Activated CD4-positive, alpha-beta T cell treated with anti-CD3 and anti-CD28 coated beads, Interleukin-2, Interleukin-6, amounts not matched to agents 100 ng/mL and 50 ng/mL, durations not matched to agents 16 hours and 8 hours (primary cell): ENCODE results near the gene FILIP1L.

Experiments used
- DNase-seq: peaks from one replicate; pipeline ENCODE4 v3.0.0-alpha.2; 2020

FILIP1L gene

DNA sequence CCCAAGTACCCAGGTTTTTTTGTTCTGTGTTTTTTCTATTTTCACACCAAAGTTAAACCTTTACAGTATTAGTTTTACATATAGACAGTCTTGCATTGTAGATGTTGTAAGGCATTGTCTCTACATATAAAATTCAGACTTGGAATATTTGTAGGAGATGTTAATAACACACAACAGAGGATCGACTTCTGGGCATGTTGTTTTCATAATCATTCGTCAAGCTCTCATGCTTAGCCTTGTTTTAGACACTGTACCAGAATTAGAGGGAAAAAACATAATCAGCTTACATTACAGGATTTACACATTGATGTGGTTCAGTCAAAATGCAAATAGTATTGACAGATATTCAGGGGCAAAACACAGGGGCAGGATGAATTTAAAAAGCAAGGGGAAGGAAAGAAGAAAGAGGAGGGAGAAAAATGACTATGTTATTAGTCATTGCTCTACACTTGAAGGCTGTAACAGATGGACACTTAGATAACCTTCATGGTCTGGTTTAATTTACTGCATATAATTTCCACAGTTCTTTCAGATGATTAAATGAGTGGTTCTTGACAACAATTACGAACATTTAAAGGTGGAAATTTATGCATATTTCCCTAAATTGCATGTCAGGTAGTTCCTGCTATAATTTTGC lies 289.2 kb downstream of the FILIP1L start:
- DNase-seq: peak; percentile 36

DNA sequence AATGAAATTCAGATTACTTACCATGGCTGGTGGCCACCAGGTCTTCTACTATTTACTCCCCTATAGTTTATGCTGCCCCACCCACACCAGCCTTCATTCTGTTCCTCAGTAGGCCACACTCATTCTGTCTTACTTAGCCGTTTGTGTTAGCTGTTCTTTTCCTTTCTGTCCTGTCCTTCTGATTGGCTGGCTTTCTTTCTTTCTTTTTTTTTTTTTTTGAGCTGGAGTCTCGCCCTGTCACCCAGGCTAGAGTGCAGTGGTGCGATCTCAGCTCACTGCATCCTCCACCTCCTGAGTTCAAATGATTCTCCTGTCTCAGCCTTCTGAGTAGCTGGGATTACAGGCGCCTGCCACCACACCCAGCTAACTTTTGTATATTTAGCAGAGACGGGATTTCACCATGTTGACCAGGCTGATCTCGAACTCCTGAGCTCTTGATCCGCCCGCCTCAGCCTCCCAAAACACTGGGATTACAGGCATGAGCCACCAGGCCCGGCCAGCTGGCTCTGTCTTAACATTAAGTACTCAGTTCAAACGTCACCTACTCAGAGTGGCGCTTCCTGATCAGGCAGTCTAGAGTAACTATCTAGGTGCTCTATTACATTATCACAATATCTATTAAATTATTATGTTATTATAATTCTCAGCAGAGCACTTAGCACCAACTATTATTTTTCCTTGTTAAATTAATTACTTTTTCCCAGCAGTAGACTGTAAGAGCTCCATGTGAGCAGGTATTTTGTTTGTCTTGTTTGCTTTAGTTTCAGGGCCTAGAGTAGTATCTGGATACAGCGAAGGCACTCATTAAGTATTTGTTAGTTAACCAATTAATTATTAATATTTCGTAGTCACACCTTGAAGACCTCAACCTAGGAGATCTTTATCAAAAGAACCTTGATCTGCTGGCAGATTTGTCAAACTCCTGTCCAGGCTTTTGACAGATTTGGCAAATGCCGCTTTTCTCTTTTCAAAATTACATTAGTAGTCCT lies 290.3 kb downstream of the FILIP1L start:
- DNase-seq: no peak

DNA sequence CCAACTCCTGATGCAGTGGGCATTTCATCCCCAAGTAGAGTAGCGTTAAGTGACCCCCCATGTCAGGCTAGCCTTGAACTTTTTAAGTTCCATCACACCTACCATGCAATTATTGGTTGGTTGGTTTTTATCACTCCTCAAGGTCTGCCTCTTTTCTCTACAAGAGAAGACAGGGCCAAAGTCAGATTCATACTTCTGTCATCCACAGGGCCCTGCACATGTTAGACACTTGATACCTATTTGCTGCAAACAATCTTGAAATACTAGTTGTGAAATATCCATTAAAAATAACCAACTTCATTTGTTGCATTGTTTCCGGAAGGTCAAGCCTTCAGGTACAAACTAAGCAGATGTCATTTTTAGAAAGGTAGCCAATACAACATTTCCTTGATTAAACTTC lies 295.5 kb downstream of the FILIP1L start:
- peak; percentile 2 for DNase-seq

DNA sequence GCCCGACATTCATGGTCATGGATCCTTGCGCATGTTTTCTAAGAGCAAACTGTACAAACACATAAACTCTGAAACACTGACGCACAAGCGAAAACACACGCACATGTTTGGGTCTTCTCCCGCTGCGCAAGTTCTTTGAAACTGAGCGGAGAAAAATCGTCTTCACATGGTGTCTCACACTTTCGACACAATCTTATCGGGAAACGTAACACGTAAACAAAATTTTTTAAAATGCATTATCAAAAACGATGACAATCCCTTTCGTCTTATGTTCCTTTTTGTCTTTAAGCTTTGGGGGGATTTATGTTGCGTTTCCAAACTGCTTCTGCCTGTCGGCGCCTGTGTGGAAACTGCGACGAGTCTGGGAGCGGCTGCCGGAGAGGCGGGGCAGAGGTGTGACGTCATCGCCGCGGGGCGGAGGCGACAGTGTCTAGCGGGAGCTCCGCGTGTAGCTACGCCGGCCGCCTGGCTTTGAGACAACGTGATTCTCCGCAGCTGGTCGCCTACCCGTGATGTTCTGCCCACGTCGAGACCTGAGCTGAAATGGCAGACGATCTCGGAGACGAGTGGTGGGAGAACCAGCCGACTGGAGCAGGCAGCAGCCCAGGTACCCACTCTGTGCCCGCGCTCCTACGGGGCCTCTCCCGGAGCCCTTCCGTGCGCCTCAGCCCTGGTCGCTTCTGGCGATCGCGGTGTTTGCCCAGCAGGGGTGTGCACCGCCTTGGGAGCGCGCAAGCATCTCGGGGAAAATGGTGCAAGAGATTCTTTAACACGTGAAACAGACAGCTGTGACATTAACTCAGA lies 296.7 kb downstream of the FILIP1L start, which contains the start of gene CMSS1:
CMSS1 (plus strand) TSS at position 426 of the 804 bp plus-strand sequence.
- peak; percentile 95 for DNase-seq

DNA sequence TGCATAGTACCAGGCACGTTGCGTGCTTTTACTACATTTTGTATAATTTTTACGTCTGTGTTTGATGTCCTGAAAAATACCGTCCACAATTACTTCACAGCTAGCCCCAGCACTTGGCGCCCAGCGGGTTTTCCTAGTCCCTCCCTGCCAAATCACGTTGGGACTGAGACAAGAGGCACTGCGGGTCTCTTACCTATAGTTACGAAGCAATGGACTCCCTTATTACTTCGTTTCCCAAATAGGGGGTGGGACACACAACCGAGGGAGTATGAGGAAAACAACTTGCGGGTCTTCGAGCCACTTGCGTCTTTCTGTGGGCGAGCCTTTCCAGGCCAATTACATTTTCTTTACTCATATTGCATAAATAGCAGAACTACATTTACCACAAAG lies 297.3 kb downstream of the FILIP1L start:
- DNase-seq: peak; percentile 2

DNA sequence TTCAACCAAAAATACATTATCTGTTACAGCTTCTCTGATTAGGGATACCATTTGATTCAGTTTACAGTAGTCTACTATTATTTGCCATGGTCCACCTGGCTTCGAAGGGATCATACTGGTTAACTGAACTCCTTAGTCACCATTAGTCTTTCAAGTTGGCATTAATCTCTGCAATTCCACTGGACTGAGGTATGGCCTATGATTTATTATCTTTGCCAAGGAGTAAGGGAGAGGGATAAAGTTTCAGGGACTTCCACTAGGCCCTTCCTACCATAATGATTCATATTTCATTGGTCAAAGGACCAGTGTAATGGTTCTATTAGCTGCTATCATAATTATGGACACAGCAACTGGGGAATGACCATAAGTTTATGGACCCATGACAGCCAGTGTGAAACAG lies 303.9 kb downstream of the FILIP1L start:
- no peak for DNase-seq

DNA sequence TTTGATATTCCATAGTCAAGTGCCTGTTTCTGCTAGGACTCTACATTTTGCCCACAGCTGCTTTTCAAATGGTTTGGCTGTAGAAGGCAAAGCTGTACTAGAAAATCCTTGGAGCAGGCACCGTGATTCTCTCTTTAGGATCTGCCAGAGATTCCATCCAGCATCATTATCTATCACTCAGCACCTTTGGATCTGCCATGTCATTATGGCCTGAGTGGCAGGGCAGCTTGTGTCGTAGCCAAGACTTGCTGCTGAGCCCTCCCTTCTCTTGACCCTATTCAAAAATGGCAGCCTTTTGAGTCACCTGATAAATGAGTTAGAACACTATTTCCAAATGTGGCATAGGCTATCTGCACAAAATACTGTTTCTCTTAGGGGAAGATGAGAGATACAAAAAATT lies 304.7 kb downstream of the FILIP1L start:
- no peak for DNase-seq

DNA sequence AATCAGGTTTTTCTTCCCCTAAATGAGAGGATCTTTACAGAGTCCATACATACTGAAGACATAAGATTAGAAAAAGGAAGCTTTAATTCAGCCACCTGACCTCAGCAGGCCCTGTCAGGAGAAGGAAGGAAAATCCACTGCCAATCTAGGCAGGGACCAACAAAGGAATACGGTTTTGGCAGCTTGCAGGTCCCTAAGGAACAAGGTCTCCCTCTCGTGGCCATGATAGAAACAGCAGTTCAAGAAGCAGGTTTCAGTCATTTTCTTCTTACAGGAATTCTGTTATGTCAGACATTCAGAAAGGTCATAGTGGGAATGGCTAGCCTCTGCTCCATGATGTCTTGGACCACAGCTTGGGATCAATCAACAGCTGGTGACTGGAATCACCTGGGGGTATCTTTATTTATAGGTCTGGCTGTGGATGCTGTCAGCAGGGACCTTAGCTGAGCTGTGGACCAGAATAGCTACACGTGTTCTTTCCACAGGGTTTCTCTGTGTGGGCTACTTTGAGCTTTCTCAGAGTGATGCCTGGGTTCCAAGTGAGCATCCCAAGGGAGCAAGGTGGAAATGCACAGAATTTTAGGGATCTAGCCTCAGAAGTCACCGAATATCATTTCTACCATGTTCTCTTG lies 306.0 kb downstream of the FILIP1L start:
- peak; percentile 50 for DNase-seq

DNA sequence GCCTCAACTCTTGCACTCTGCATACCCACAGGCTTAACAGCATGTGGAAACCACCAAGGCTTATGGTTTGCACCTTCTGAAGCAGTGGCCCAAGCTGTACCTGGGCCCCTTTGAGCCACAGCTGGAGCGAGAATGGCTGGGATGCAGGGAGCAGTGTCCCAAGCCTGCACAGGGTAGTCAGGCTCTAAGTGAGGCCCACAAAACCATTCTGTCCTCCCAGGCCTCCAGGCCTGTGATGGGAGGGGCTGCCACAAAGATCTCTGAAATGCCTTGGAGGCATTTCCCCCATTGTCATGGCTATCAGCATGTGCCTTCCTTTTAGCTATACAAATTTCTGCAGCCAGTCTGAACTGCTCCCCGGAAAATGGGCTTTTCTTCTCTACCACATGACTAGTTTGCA lies 309.1 kb downstream of the FILIP1L start:
- no peak for DNase-seq

DNA sequence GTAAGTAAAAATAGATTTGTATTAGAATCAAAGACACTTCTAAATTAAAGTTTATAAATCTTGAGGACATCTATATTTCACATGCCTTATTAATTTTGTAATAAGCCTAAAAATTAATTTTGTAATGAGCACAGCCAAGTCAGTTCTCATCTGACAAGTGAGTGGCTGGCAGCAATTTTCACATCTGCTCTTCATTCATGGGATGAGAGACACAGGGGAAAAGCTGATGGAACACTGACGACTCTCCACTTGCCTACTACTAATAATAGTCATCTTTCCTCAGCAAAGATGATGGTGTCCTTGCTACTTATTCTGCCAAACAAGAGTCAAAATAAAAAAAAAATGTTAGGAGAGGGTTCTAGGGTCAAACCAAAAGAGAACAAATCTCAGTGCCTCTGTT lies 311.0 kb downstream of the FILIP1L start:
- no peak for DNase-seq

DNA sequence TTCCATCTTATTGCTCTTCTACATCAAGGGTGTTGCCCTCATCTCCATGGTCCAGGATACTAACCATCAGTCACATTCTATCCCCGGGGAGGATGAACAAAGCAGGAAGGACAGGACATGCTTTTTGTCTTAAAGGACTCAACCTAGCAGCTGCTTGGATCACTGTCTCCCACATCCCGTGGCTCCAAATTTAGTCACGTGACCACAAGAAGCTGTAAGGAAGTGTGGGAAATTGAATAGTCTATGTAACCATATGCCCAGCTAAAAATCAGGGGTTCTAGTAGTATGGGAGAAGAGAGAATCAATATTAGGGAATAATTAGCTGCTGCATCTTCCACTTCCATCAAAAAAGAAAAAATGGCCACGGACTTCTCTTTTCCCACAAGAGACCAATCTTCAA lies 314.9 kb downstream of the FILIP1L start:
- no peak for DNase-seq

DNA sequence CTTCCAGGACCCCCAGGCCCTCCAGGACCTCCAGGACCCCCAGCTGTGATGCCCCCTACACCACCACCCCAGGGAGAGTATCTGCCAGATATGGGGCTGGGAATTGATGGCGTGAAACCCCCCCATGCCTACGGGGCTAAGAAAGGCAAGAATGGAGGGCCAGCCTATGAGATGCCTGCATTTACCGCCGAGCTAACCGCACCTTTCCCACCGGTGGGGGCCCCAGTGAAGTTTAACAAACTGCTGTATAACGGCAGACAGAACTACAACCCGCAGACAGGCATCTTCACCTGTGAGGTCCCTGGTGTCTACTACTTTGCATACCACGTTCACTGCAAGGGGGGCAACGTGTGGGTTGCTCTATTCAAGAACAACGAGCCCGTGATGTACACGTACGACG lies 318.7 kb downstream of the FILIP1L start:
- no peak for DNase-seq

DNA sequence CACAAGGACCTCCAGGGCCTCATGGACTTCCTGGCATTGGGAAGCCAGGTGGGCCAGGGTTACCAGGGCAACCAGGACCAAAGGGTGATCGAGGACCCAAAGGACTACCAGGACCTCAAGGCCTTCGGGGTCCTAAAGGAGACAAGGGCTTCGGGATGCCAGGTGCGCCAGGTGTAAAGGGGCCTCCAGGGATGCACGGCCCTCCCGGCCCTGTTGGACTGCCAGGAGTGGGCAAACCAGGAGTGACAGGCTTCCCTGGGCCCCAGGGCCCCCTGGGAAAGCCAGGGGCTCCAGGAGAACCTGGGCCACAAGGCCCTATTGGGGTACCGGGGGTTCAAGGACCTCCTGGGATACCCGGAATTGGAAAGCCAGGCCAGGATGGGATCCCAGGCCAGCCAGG lies 319.8 kb downstream of the FILIP1L start:
- DNase-seq: no peak

DNA sequence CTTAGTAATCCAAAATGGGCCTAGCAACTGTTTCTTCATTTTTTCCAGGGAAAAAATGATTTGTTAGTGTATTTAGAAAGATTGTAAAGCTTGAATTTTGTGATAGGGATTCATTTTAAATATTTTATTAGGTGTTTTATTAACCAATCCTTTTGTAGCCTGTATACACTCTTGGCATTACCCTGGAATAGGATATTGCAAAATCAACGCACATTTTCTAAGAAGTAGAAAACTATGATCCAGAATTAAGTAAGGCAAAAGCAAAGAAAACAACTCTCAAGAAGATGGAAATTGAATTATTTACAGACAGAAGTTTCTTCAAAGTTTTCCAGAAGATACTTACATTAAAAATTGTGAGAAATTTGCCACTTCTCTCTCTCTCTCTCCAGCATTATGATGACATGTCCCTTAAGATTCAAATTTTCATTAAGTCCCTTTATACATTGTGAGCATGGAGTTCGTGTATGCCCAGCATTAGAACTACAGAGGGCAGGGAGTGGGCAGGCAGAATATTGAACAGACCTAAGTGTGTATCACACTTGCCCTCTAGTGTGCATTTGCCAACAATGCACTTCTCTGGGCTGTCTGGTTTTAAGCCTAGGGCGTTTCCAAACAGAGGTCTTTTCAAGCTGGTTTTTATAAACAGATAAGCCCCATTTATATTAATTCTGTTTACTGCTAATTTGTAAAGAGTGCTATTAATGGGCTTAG lies 325.1 kb downstream of the FILIP1L start:
- peak; percentile 43 for DNase-seq
